ENCODE measurements around the gene BNIP3. TPM values are rescaled to one million over a fixed set of nuclear protein-coding genes. Genes with fewer than 3 reads are reported as not detected.
A peak's percentile ranks its signal among the peaks of the same experiment; 100 is the strongest.

Gene BNIP3
- total RNA-seq, 4 donors from 2014 or later, result 118 to 175 (median 137) TPM

DNA sequence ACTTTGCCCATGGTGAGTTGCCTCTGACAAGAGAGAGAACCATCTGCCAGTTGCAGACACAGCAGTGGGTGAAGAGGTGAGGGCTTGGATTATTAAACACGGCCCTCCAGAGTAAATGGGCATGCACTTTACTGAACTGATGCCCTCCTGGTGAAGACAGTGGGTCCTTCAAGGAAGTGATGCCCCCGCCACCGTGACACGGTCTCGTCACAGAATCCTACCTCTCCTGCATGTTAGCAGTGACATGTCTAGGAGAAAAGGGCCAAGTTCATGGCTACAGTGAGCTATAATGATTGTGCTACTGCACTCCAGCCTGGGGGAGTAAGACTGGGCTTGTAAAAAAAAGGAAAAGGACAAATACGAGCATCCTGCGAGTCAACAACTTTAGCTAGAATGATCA, 2.4 kb downstream of the BNIP3 start:
- Histone ChIP-seq H3K9me3 (no peaks in the 10 kb centered on the region), H3K4me3 (peak overlapping the region in 2 of 4 donors; percentile 84 to 87), H3K27me3 (no peaks in the 10 kb centered on the region), H3K27ac (peak overlapping the region in 2 of 4 donors; percentile 30 to 71), H3K4me1 (peaks cover 0 to 34% (median 8%) of the 10 kb centered on the region in 4 donors), H3K36me3 (peaks cover 0 to 19% (median 0%) of the 10 kb centered on the region in 3 donors)
- 57 to 63% methylated on average over 7 of the region's 7 CpGs for WGBS, 2 donors
- TF ChIP-seq EP300 (IDR thresholded peaks at IDR 0.05) (no peak), POLR2A (IDR thresholded peaks at IDR 0.05) (no peak)
- TF ChIP-seq, protein P1, sequence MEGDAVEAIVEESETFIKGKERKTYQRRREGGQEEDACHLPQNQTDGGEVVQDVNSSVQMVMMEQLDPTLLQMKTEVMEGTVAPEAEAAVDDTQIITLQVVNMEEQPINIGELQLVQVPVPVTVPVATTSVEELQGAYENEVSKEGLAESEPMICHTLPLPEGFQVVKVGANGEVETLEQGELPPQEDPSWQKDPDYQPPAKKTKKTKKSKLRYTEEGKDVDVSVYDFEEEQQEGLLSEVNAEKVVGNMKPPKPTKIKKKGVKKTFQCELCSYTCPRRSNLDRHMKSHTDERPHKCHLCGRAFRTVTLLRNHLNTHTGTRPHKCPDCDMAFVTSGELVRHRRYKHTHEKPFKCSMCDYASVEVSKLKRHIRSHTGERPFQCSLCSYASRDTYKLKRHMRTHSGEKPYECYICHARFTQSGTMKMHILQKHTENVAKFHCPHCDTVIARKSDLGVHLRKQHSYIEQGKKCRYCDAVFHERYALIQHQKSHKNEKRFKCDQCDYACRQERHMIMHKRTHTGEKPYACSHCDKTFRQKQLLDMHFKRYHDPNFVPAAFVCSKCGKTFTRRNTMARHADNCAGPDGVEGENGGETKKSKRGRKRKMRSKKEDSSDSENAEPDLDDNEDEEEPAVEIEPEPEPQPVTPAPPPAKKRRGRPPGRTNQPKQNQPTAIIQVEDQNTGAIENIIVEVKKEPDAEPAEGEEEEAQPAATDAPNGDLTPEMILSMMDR (IDR thresholded peaks at IDR 0.05), result no peak
- DNase-seq (ENCODE audit: low spot score in 2 of 2), result no peak

DNA sequence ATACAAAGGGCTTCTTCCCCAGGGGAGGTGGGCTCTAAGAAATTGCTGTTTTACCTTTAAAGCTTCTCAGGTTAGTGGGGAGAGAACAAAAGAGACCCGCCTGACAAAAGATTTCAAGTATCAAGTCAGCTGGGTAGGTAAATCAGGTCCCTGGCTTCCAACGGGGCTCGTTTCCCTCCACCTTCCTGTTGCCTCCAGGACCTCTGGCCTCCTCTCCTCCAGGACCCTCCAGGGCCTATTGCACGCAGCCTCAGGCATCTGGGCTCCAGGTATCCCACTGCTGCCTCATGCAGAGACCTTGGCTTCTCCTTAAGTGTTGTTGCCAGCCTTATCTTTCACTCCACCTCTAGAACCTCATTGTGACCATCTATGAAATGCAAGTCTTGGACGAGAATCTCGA, 2.9 kb downstream of the BNIP3 start:
- H3K4me1 ChIP-seq, result peaks cover 0 to 34% (median 8%) of the 10 kb centered on the region in 4 donors
- WGBS, 2 donors, result 84 to 90% methylated on average over 6 of the region's 6 CpGs
- no peak overlapping the region for H3K4me3 ChIP-seq
- no peaks in the 10 kb centered on the region for H3K27me3 ChIP-seq
- DNase-seq (ENCODE audit: low spot score in 2 of 2), result no peak
- no peak overlapping the region for H3K27ac ChIP-seq
- no peaks in the 10 kb centered on the region for H3K9me3 ChIP-seq
- H3K36me3 ChIP-seq, result peaks cover 0 to 19% (median 0%) of the 10 kb centered on the region in 3 donors
- no peak for TF ChIP-seq EP300 (IDR thresholded peaks at IDR 0.05)
- TF ChIP-seq, protein P1 (IDR thresholded peaks at IDR 0.05), result no peak
- no peak for TF ChIP-seq POLR2A (IDR thresholded peaks at IDR 0.05)

DNA sequence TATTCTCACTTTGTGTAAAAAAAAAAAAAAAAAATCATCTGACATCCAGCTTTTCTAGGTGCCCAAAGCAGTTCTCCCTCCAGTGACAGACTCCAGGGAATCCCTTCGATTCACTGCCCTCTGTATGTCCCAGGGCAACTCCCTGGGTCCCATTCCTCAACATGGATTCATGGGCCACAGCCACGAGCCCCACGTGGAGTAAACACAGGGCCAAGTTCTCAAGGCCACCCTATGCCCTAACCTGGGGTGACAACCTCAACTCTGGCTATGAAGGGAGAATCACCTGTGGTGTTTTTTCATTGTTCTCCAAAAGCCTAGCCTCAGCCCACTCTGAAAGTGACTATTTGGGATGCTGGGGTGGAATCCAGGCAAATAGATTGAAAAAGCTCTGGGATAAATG, 3.4 kb downstream of the BNIP3 start:
- Histone ChIP-seq H3K27ac (no peak overlapping the region), H3K36me3 (peaks cover 0 to 22% (median 0%) of the 10 kb centered on the region in 3 donors), H3K9me3 (no peaks in the 10 kb centered on the region), H3K4me3 (no peak overlapping the region), H3K27me3 (no peaks in the 10 kb centered on the region), H3K4me1 (peaks cover 0 to 37% (median 8%) of the 10 kb centered on the region in 4 donors)
- DNase-seq (ENCODE audit: low spot score in 2 of 2), result no peak
- WGBS, 2 donors, result 85 to 88% methylated on average over 3 of the region's 3 CpGs
- TF ChIP-seq EP300 (IDR thresholded peaks at IDR 0.05) (no peak), POLR2A (IDR thresholded peaks at IDR 0.05) (no peak)
- TF ChIP-seq, protein P1 (IDR thresholded peaks at IDR 0.05), result no peak

DNA sequence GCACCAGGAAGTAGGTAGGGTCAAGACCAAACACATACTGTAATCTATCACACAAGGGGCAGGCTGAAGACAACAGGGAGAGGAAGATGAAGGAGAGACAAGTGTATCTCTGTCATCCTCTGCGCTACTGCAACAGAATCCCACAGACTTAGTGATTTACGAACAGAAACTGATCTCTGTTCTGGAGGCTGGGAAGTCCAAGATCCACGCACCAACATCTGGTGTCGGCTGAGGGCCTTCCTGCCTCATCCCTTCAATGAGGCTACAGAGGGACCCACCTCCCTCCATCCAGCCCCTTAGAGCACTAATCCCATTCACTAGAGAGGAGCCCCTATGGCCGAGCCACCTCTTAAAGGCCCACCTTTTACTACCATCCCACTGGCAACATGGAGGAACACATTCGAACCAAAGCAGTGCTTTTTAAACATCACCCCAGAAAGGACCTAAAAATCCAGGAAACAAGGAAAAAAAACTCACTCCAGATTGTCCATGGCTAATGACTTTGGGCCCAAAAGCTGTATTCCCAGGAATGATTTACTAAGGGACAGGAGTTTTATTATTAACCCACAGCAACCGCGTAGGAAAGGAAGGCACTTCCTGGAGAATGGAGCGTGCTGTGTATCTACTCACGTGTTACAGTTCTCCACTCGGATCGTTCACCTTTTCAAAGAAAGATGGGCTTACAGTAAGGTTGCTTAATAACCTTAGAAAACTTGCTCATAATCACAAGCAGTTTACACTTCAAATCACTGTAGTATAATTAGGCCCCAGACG, 4.2 kb downstream of the BNIP3 start:
- Histone ChIP-seq H3K4me1 (peaks cover 0 to 41% (median 8%) of the 10 kb centered on the region in 4 donors), H3K36me3 (peaks cover 0 to 31% (median 0%) of the 10 kb centered on the region in 3 donors), H3K4me3 (no peak overlapping the region), H3K27me3 (no peaks in the 10 kb centered on the region), H3K27ac (no peak overlapping the region), H3K9me3 (no peaks in the 10 kb centered on the region)
- WGBS, 2 donors, result 88 to 89% methylated on average over 13 of the region's 13 CpGs
- TF ChIP-seq EP300 (IDR thresholded peaks at IDR 0.05) (no peak), POLR2A (IDR thresholded peaks at IDR 0.05) (no peak)
- TF ChIP-seq, protein P1 (IDR thresholded peaks at IDR 0.05), result no peak
- DNase-seq (ENCODE audit: low spot score in 2 of 2), result no peak

DNA sequence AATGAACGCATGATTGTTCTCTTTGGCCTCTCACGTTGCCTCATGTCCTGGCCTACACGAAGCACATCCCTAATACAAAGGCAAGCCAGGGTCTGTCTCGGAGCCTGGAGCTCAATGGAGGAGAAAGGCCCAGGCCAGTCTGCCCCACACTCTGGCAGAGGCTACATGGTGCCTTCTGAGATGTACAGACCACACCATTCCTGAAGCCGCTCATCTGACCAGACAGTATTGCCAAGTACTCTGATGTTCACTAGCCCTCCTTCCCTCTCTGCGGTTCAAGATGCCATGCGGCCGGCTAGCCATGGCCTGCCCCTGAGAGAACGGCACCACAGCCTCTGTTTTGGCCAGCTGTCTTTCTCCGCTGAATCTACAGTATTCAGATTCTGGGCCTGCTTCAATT, 5.9 kb downstream of the BNIP3 start:
- H3K27ac ChIP-seq, result no peak overlapping the region
- H3K36me3 ChIP-seq, result peaks cover 0 to 48% (median 0%) of the 10 kb centered on the region in 3 donors
- H3K9me3 ChIP-seq, result no peaks in the 10 kb centered on the region
- TF ChIP-seq, protein P1 (IDR thresholded peaks at IDR 0.05), result no peak
- no peak for TF ChIP-seq EP300 (IDR thresholded peaks at IDR 0.05)
- 93 to 95% methylated on average over 10 of the region's 10 CpGs for WGBS, 2 donors
- DNase-seq (ENCODE audit: low spot score in 2 of 2), result no peak
- H3K27me3 ChIP-seq, result no peaks in the 10 kb centered on the region
- H3K4me1 ChIP-seq, result peaks cover 0 to 40% (median 8%) of the 10 kb centered on the region in 4 donors
- H3K4me3 ChIP-seq, result no peak overlapping the region

Data from tibial nerve (tissue), 4 donors.